HCT116 (cell line): ENCODE measurements around the gene EEF1A2. TPM values are rescaled to one million over a fixed set of nuclear protein-coding genes. Genes with fewer than 3 reads are reported as not detected.

Experiments used
- ATAC-seq: fragments of 200-7000 bp; cut with Tn5 transposase; 2 replicates; pipeline ENCODE4 v1.9.1; 2020; ENCODE audit warnings: mild to moderate bottlenecking, moderate library complexity
- BruUV-seq: library from RNA; stranded (reverse); fragments of 400-500 nt; replicated peaks from 2 replicates; lab custom pipeline; 2021; lab: Mats Ljungman, UMichigan
- CTCF ChIA-PET: fragments of 300-600 bp; sonication (Branson Sonifier 250); formaldehyde crosslinking; loops from one replicate; lab custom pipeline; 2021; ENCODE audit warnings: antibody characterized with exemption; lab: Charles Lee
- POLR2A ChIA-PET: fragments of 300-600, 350-600 bp; sonication (Branson Sonifier 250); formaldehyde crosslinking; loops from one replicate; lab custom pipeline; 2021; ENCODE audit warnings: antibody characterized with exemption; lab: Charles Lee
- RAD21 ChIA-PET, 2 experiments: fragments of 300-600 bp; sonication (Branson Sonifier 250); formaldehyde crosslinking; loops; one replicate each; lab custom pipeline; 2023; ENCODE audit warnings: low total read pairs in 2 of 2; ENCODE audit not compliant: uncharacterized antibody in 2 of 2, unreplicated experiment in 2 of 2, low non-redundant PET in 1 of 2; lab: Charles Lee
- DNase-seq: peaks from one replicate; pipeline ENCODE4 v3.0.0-alpha.2; 2010; ENCODE audit warnings: low read depth, low spot score
- H2AFZ ChIP-seq: fragments of 200-600 bp; shearing (Covaris generic), sonication (generic); 2 replicates; pipeline ENCODE4 v1.6.1; 2017; ENCODE audit warnings: low read depth, mixed run types, mixed read lengths, antibody characterized with exemption, low read length; ENCODE audit not compliant: poor library complexity, severe bottlenecking
- H3K27ac ChIP-seq: 2 replicates; pipeline ENCODE4 v1.5.1; 2012; ENCODE audit warnings: low read depth, low read length
- H3K27me3 ChIP-seq: fragments of 200-600 bp; sonication (generic); 2 replicates; pipeline ENCODE4 v1.6.1; 2016; ENCODE audit warnings: mixed run types, low read length, mixed read lengths; ENCODE audit not compliant: insufficient read depth
- H3K36me3 ChIP-seq, 2 experiments: fragments of 200-500 bp in 1 of 2; fragments of 200-600 bp in 1 of 2; sonication (Bioruptor generic) in 1 of 2; sonication (generic) in 1 of 2; 2 replicates each; pipeline versions ENCODE4 v1.5.1 to v1.6.1; 2014 to 2016; ENCODE audit warnings: low read length in 2 of 2, inconsistent platforms in 1 of 2, mixed read lengths in 1 of 2, mixed run types in 1 of 2; ENCODE audit not compliant: insufficient read depth in 2 of 2, control insufficient read depth in 1 of 2
- H3K4me1 ChIP-seq, 2 experiments: fragments of 200-600 bp in 1 of 2; sonication (generic) in 1 of 2; 2 replicates each; pipeline versions ENCODE4 v1.5.1 to v1.6.1; 2012 to 2017; ENCODE audit warnings: low read length in 2 of 2, inconsistent platforms in 1 of 2, mild to moderate bottlenecking in 1 of 2, mixed read lengths in 1 of 2, mixed run types in 1 of 2, moderate library complexity in 1 of 2; ENCODE audit not compliant: insufficient read depth in 2 of 2, control insufficient read depth in 1 of 2
- H3K4me2 ChIP-seq: fragments of 200-600 bp; sonication (generic); 2 replicates; pipeline ENCODE4 v1.6.1; 2017; ENCODE audit warnings: mixed run types, low read length, mixed read lengths
- H3K4me3 ChIP-seq, 2 experiments: fragments of 200-600 bp in 1 of 2; sonication (generic) in 1 of 2; replicated peaks in 1 of 2; 2 replicates each; pipeline ENCODE4 v1.5.1; 2011 to 2016; ENCODE audit warnings: low read length in 2 of 2, control low read depth in 1 of 2, low read depth in 1 of 2, mild to moderate bottlenecking in 1 of 2, mixed read lengths in 1 of 2, mixed run types in 1 of 2
- H3K79me2 ChIP-seq: fragments of 200-600 bp; sonication (generic); 2 replicates; pipeline ENCODE4 v1.6.1; 2017; ENCODE audit warnings: mild to moderate bottlenecking, mixed run types, low read length, moderate library complexity, mixed read lengths; ENCODE audit not compliant: insufficient read depth
- H3K9ac ChIP-seq: fragments of 200-600 bp; sonication (generic); 2 replicates; pipeline ENCODE4 v1.6.1; 2016; ENCODE audit warnings: low read length, mixed read lengths
- H3K9me2 ChIP-seq: fragments of 200-600 bp; sonication (generic), shearing (Covaris generic); 2 replicates; pipeline ENCODE4 v1.6.1; 2017; ENCODE audit warnings: mixed run types, mild to moderate bottlenecking, moderate library complexity; ENCODE audit not compliant: insufficient read depth
- H3K9me3 ChIP-seq, 2 experiments: fragments of 200-500 bp in 1 of 2; fragments of 200-600 bp in 1 of 2; sonication (Bioruptor generic) in 1 of 2; sonication (generic) in 1 of 2; 2 replicates each; pipeline ENCODE4 v1.6.1; 2014 to 2017; ENCODE audit warnings: low read length in 2 of 2, mixed read lengths in 2 of 2, inconsistent platforms in 1 of 2, low read depth in 1 of 2, mild to moderate bottlenecking in 1 of 2, mixed run types in 1 of 2, moderate library complexity in 1 of 2; ENCODE audit not compliant: control insufficient read depth in 1 of 2, insufficient read depth in 1 of 2
- H4K20me1 ChIP-seq: fragments of 200-600 bp; sonication (generic), shearing (Covaris generic); 2 replicates; pipeline ENCODE4 v1.6.1; 2017; ENCODE audit warnings: mixed run types, mild to moderate bottlenecking, moderate library complexity; ENCODE audit not compliant: insufficient read depth
- CBX3 ChIP-seq: IDR thresholded peaks from 2 replicates; pipeline ENCODE4 v1.6.1; 2012; ENCODE audit warnings: low read depth
- EGR1 ChIP-seq: IDR thresholded peaks from 2 replicates; pipeline ENCODE4 v1.6.1; 2012; ENCODE audit warnings: low read depth
- JUND ChIP-seq: IDR thresholded peaks from 2 replicates; pipeline ENCODE4 v1.6.1; 2012
- SIN3A ChIP-seq: IDR thresholded peaks from 2 replicates; pipeline ENCODE4 v1.6.1; 2012; ENCODE audit warnings: low read depth
- YY1 ChIP-seq: IDR thresholded peaks from 2 replicates; pipeline ENCODE4 v1.6.1; 2011; ENCODE audit warnings: low read length, low read depth, moderate library complexity, mild to moderate bottlenecking; ENCODE audit not compliant: insufficient replicate concordance; ENCODE audit errors: extremely low read depth
- ZFX ChIP-seq: fragments of 450-650 bp; IDR thresholded peaks from 2 replicates; pipeline ENCODE4 v1.6.1; 2017
- intact Hi-C: fragments of 100-400 bp; cut with micrococcal nuclease; formaldehyde crosslinking; loops from 2 replicates; pipeline ENCODE4 v1.10.0; 2022
- total RNA-seq: library from RNA; stranded (reverse); gene quantifications from one replicate; pipeline ENCODE4 v1.2.1, GENCODE V29; 2021; ENCODE audit not compliant: unreplicated experiment
- TF ChIP-seq, protein P1 (sequence below): IDR thresholded peaks from 2 replicates; pipeline ENCODE4 v1.6.1; 2012; ENCODE audit warnings: low read depth
- TF ChIP-seq, protein P2 (sequence below), 3 experiments: fragments of 200-600 bp in 1 of 3; sonication (generic) in 1 of 3; IDR thresholded peaks in 2 of 3; conservative IDR thresholded peaks in 1 of 3; 2 replicates each; pipeline ENCODE4 v1.5.1; 2012 to 2017; ENCODE audit warnings: low read depth in 2 of 3, low read length in 2 of 3, antibody characterized with exemption in 1 of 3, borderline replicate concordance in 1 of 3, control low read depth in 1 of 3, mild to moderate bottlenecking in 1 of 3, mixed read lengths in 1 of 3, mixed run types in 1 of 3, moderate library complexity in 1 of 3; ENCODE audit not compliant: insufficient read depth in 1 of 3
- TF ChIP-seq, protein P3 (sequence below): IDR thresholded peaks from 2 replicates; pipeline ENCODE4 v1.6.1; 2011; ENCODE audit warnings: mild to moderate bottlenecking, low read length, moderate library complexity; ENCODE audit not compliant: insufficient replicate concordance; ENCODE audit errors: extremely low read depth

The EEF1A2 gene
- total RNA-seq, 1 experiment from 2014 or later: 454 TPM

DNA sequence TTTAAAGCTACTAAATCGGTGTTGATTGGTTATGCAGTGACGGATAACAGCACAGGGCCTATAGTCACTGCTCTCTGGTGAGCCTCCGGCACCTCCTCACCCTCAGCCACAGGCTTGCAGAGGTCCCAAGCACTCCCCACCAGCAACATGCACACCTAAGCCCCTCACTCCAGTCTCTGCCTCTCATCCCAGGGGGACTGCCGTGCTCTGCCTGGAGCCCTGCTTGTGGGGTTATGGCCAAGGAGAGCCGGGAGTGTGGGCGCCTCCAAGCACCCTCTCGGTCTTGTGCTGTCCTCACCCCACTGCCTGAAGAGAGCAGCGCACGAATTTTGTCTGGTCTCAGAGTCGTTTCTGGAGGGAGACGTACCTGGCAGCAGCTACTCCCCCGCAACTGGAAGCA lies 6.8 kb upstream of the EEF1A2 start:
- Histone ChIP-seq H4K20me1 (no peaks in the 10 kb centered on the region), H3K9me2 (no peaks in the 10 kb centered on the region), H3K4me3 (no peak overlapping the region), H3K27me3 (no peaks in the 10 kb centered on the region), H3K79me2 (no peaks in the 10 kb centered on the region), H3K9me3 (no peaks in the 10 kb centered on the region; a peak in 1 of 4 replicates), H3K4me1 (peaks cover 6 to 12% of the 10 kb centered on the region in 2 experiments; a peak in 3 of 4 replicates), H3K36me3 (no peaks in the 10 kb centered on the region), H2AFZ (no peak overlapping the region), H3K27ac (no peak overlapping the region), H3K4me2 (no peak overlapping the region), H3K9ac (no peak overlapping the region)
- ATAC-seq: no peak
- ChIA-PET CTCF (no interaction called here), RAD21 (no interaction called here), POLR2A (no interaction called here)
- TF ChIP-seq, protein P1, sequence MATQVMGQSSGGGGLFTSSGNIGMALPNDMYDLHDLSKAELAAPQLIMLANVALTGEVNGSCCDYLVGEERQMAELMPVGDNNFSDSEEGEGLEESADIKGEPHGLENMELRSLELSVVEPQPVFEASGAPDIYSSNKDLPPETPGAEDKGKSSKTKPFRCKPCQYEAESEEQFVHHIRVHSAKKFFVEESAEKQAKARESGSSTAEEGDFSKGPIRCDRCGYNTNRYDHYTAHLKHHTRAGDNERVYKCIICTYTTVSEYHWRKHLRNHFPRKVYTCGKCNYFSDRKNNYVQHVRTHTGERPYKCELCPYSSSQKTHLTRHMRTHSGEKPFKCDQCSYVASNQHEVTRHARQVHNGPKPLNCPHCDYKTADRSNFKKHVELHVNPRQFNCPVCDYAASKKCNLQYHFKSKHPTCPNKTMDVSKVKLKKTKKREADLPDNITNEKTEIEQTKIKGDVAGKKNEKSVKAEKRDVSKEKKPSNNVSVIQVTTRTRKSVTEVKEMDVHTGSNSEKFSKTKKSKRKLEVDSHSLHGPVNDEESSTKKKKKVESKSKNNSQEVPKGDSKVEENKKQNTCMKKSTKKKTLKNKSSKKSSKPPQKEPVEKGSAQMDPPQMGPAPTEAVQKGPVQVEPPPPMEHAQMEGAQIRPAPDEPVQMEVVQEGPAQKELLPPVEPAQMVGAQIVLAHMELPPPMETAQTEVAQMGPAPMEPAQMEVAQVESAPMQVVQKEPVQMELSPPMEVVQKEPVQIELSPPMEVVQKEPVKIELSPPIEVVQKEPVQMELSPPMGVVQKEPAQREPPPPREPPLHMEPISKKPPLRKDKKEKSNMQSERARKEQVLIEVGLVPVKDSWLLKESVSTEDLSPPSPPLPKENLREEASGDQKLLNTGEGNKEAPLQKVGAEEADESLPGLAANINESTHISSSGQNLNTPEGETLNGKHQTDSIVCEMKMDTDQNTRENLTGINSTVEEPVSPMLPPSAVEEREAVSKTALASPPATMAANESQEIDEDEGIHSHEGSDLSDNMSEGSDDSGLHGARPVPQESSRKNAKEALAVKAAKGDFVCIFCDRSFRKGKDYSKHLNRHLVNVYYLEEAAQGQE: no peak
- no peak for TF ChIP-seq SIN3A
- no peak for DNase-seq
- no TSS peak for BruUV-seq
- intact Hi-C loops: no loop called here

DNA sequence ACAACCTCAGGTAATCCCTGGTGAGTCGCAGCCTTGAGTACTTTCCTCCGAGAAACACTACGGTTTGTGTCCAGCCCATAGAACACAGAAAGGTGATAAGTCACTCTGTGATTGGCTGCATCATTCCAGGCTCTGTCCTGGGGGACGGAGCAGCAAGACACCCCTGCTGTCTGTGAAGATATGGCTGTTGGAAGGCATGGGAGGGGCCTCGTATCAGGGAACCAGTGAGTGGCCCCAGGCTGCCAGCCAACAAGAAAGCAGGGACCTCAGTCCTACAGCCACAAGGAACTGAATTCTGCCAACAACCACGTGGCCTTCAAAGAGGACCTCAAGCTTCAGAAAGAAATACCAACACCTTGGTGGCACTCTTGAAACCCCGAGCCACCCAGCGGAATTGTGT lies 6.4 kb upstream of the EEF1A2 start:
- Histone ChIP-seq H3K4me2 (no peak overlapping the region), H2AFZ (no peak overlapping the region), H3K9ac (no peak overlapping the region), H3K9me3 (no peaks in the 10 kb centered on the region; a peak in 1 of 4 replicates), H3K79me2 (no peaks in the 10 kb centered on the region), H3K9me2 (no peaks in the 10 kb centered on the region), H3K4me3 (no peak overlapping the region), H3K27me3 (no peaks in the 10 kb centered on the region), H3K36me3 (no peaks in the 10 kb centered on the region), H3K4me1 (peaks cover 6 to 12% of the 10 kb centered on the region in 2 experiments; a peak in 3 of 4 replicates), H4K20me1 (no peaks in the 10 kb centered on the region), H3K27ac (no peak overlapping the region)
- RAD21 ChIA-PET: no interaction called here
- intact Hi-C loops: no loop called here
- ATAC-seq: no peak
- DNase-seq: no peak
- BruUV-seq: no TSS peak
- POLR2A ChIA-PET: no interaction called here
- CTCF ChIA-PET: no interaction called here
- TF ChIP-seq YY1 (no peak), JUND (no peak), CBX3 (no peak), EGR1 (no peak), ZFX (no peak), SIN3A (no peak)
- TF ChIP-seq, protein P2, sequence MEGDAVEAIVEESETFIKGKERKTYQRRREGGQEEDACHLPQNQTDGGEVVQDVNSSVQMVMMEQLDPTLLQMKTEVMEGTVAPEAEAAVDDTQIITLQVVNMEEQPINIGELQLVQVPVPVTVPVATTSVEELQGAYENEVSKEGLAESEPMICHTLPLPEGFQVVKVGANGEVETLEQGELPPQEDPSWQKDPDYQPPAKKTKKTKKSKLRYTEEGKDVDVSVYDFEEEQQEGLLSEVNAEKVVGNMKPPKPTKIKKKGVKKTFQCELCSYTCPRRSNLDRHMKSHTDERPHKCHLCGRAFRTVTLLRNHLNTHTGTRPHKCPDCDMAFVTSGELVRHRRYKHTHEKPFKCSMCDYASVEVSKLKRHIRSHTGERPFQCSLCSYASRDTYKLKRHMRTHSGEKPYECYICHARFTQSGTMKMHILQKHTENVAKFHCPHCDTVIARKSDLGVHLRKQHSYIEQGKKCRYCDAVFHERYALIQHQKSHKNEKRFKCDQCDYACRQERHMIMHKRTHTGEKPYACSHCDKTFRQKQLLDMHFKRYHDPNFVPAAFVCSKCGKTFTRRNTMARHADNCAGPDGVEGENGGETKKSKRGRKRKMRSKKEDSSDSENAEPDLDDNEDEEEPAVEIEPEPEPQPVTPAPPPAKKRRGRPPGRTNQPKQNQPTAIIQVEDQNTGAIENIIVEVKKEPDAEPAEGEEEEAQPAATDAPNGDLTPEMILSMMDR (IDR thresholded peaks at IDR 0.05 in 2 of 3, conservative IDR thresholded peaks at IDR 0.05 in 1 of 3; ENCODE audit: borderline replicate concordance in 1 of 3, insufficient read depth in 1 of 3, low read depth in 2 of 3, low read length in 2 of 3): no peak
- TF ChIP-seq, protein P3, sequence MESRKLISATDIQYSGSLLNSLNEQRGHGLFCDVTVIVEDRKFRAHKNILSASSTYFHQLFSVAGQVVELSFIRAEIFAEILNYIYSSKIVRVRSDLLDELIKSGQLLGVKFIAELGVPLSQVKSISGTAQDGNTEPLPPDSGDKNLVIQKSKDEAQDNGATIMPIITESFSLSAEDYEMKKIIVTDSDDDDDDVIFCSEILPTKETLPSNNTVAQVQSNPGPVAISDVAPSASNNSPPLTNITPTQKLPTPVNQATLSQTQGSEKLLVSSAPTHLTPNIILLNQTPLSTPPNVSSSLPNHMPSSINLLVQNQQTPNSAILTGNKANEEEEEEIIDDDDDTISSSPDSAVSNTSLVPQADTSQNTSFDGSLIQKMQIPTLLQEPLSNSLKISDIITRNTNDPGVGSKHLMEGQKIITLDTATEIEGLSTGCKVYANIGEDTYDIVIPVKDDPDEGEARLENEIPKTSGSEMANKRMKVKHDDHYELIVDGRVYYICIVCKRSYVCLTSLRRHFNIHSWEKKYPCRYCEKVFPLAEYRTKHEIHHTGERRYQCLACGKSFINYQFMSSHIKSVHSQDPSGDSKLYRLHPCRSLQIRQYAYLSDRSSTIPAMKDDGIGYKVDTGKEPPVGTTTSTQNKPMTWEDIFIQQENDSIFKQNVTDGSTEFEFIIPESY: no peak
